ENCODE data around the gene MYO1B. TPM values are rescaled to one million over a fixed set of nuclear protein-coding genes. Genes with fewer than 3 reads are reported as not detected.
A peak's percentile ranks its signal among the peaks of the same experiment; 100 is the strongest.

MYO1B gene
- total and polyA plus RNA-seq, 8 donors, result 136 to 305 (median 197) TPM

DNA sequence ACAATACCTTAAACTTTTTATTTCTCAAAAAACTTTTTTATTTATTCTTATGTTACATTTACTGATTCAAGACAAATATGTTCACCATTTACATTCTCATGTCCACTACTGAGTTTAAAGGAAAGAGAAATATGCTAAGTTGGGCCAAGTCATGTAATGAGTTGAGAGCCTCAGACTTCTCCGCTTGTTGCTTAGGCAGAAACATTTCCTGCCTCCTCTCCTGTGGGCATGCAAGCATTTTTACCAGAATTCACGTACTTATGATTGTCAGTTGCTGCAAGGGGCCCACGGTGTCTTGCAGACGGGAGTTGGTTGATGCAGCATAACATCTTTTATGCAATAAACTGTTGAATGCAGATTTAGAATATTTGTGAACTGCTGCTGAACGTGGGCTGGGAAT, 51.8 kb downstream of the MYO1B start:
- Histone ChIP-seq H3K4me1 (peaks cover 5 to 9% of the 10 kb centered on the region in 2 donors), H3K36me3 (no peaks in the 10 kb centered on the region), H3K27ac (peak overlapping the region; percentile 9 to 47), H3K4me3 (no peak overlapping the region), H3K27me3 (no peaks in the 10 kb centered on the region), H3K9me3 (no peaks in the 10 kb centered on the region)
- ATAC-seq (peak; percentile 38), DNase-seq (no peak)
- TF ChIP-seq, protein P1, sequence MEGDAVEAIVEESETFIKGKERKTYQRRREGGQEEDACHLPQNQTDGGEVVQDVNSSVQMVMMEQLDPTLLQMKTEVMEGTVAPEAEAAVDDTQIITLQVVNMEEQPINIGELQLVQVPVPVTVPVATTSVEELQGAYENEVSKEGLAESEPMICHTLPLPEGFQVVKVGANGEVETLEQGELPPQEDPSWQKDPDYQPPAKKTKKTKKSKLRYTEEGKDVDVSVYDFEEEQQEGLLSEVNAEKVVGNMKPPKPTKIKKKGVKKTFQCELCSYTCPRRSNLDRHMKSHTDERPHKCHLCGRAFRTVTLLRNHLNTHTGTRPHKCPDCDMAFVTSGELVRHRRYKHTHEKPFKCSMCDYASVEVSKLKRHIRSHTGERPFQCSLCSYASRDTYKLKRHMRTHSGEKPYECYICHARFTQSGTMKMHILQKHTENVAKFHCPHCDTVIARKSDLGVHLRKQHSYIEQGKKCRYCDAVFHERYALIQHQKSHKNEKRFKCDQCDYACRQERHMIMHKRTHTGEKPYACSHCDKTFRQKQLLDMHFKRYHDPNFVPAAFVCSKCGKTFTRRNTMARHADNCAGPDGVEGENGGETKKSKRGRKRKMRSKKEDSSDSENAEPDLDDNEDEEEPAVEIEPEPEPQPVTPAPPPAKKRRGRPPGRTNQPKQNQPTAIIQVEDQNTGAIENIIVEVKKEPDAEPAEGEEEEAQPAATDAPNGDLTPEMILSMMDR (IDR thresholded peaks at IDR 0.05), result no peak
- intact Hi-C loops (cut with DNase I), result no loop called here

DNA sequence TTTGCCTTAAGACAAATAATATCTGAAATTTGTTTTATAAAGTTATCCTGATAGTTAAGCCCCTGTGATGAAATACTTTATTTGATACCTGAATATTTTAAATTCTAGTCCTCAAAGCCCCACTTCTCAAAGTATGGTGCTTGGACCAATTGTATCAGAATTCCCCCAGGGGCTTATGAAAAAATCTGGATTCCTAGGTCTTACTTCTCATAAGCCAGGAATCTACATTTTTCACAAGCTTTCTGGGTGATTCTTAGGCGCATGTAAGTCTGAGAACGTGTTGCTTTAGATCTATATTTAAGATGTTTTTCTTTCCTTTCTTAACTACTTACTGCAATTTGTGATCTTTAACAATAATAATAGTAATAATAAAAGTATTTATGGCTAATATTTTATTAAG, 53.1 kb downstream of the MYO1B start:
- DNase-seq (no peak), ATAC-seq (no peak)
- H3K27ac ChIP-seq, result no peak overlapping the region
- no peak overlapping the region for H3K4me3 ChIP-seq
- intact Hi-C loops (cut with DNase I), result no loop called here
- H3K27me3 ChIP-seq, result no peaks in the 10 kb centered on the region
- TF ChIP-seq, protein P1 (IDR thresholded peaks at IDR 0.05), result no peak
- peaks cover 8 to 14% of the 10 kb centered on the region in 2 donors for H3K4me1 ChIP-seq
- H3K36me3 ChIP-seq, result no peaks in the 10 kb centered on the region
- H3K9me3 ChIP-seq, result no peaks in the 10 kb centered on the region

DNA sequence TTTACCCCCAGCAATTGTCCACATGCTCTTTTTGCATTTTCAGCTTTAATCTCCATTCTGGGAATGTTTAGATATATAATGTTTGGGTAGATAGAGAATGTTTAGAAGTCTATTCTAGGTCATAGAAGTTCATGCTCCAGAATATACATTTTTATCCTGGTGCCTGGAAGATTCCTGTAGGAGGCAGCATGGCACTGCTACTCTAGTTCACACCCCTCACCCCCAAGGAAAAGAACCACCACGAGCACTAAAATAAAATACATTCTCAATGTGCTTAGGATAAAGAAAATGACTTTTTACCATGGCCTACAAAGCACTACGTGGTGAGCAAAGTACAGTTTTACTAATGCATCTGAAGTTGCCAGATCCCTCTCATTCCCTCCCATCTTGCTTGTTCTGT, 53.8 kb downstream of the MYO1B start:
- H3K9me3 ChIP-seq, result no peaks in the 10 kb centered on the region
- DNase-seq, result no peak
- peaks cover 8 to 21% of the 10 kb centered on the region in 2 donors for H3K4me1 ChIP-seq
- ATAC-seq, result no peak
- H3K27me3 ChIP-seq, result no peaks in the 10 kb centered on the region
- H3K27ac ChIP-seq, result no peak overlapping the region
- no peaks in the 10 kb centered on the region for H3K36me3 ChIP-seq
- intact Hi-C loops (cut with DNase I), result no loop called here
- TF ChIP-seq, protein P1 (IDR thresholded peaks at IDR 0.05), result no peak
- no peak overlapping the region for H3K4me3 ChIP-seq

DNA sequence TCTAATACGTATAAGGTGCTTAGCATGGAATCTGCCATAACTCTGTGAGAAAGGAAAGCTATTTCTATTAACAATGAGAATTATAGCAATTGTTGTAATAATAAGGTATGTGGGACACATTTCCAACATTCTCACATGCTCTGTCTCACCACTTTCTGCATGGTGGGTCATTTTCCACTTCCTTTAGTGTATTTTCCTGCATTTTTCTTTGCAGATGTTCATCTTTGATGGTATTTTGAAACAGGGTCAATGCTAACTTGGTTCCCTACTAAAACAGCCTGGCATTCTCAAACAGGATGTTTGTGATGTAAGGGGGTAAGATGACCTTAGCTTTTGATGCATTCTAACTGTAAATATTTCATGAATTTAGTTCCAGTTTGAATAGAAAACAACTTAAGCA, 54.7 kb downstream of the MYO1B start:
- H3K9me3 ChIP-seq, result no peaks in the 10 kb centered on the region
- intact Hi-C loops (cut with DNase I), result no loop called here
- H3K4me3 ChIP-seq, result no peak overlapping the region
- no peak for ATAC-seq
- no peaks in the 10 kb centered on the region for H3K36me3 ChIP-seq
- no peak overlapping the region for H3K27ac ChIP-seq
- TF ChIP-seq, protein P1 (IDR thresholded peaks at IDR 0.05), result no peak
- no peaks in the 10 kb centered on the region for H3K27me3 ChIP-seq
- peaks cover 8 to 24% of the 10 kb centered on the region in 2 donors for H3K4me1 ChIP-seq
- no peak for DNase-seq

DNA sequence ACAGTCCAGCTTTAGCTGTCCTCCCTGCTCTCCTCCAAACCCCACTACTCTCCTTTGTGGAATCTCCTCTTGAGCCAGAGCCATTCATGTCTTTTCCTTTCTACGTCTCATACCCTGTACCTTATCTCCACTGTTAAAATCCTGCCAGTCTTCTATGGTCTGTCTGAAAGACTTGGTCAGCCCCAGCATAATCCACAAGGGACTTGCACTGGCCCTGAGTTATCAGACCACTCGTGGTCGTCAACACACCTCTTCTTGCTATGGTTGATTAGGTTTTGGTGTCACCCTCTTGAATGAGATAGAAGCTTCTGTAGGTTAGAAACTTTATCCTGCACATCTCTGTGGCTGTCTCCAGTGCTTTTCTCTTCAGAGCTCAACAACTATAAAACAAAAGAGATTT, 56.8 kb downstream of the MYO1B start:
- H3K9me3 ChIP-seq, result no peaks in the 10 kb centered on the region
- H3K27ac ChIP-seq, result no peak overlapping the region
- no peaks in the 10 kb centered on the region for H3K27me3 ChIP-seq
- DNase-seq (no peak), ATAC-seq (no peak)
- no peak overlapping the region for H3K4me3 ChIP-seq
- intact Hi-C loops (cut with DNase I), result no loop called here
- TF ChIP-seq, protein P1 (IDR thresholded peaks at IDR 0.05), result no peak
- no peaks in the 10 kb centered on the region for H3K36me3 ChIP-seq
- peaks cover 8 to 26% of the 10 kb centered on the region in 2 donors for H3K4me1 ChIP-seq

Data from left lung (tissue), 10 donors.